NB4 (cell line): ENCODE results near the gene OR2M5.

ENCODE experiments used
- DNase-seq: peaks from one replicate; pipeline ENCODE4 v3.0.0; 2010; ENCODE audit warnings: low read depth
- H3K4me3 ChIP-seq: one replicate; pipeline ENCODE4 v1.5.1; 2011; ENCODE audit warnings: mild to moderate bottlenecking, low read depth, low read length, moderate library complexity
- CTCF ChIP-seq: IDR thresholded peaks from one replicate; pipeline ENCODE4 v1.5.1; 2012; ENCODE audit warnings: low read depth, low read length
- MAX ChIP-seq: IDR thresholded peaks from 2 replicates; pipeline ENCODE4 v1.6.1; 2011; ENCODE audit warnings: low read depth, low read length
- MYC ChIP-seq: IDR thresholded peaks from 2 replicates; pipeline ENCODE4 v1.6.1; 2011; ENCODE audit warnings: low read depth, low read length
- POLR2A ChIP-seq: IDR thresholded peaks from 2 replicates; pipeline ENCODE4 v1.6.1; 2011; ENCODE audit warnings: mild to moderate bottlenecking; ENCODE audit not compliant: insufficient read length; ENCODE audit errors: extremely low read depth

Gene OR2M5

GRCh38 chr1:248127653-248128052, 17.3 kb upstream of the OR2M5 start:
- no peak for DNase-seq
- H3K4me3 ChIP-seq: no peak overlapping the region
- TF ChIP-seq POLR2A (no peak), MYC (no peak), CTCF (no peak), MAX (no peak)

- TF ChIP-seq MYC: no peak
- TF ChIP-seq CTCF: no peak
- no peak for TF ChIP-seq MAX
- TF ChIP-seq POLR2A: no peak
- DNase-seq: no peak
- H3K4me3 ChIP-seq: no peak overlapping the region
Measured at GRCh38 chr1:248136811-248137210, 8.1 kb upstream of the OR2M5 start.

GRCh38 chr1:248140846-248141245, 4.1 kb upstream of the OR2M5 start:
- no peak for DNase-seq
- TF ChIP-seq CTCF (no peak), MYC (no peak), POLR2A (no peak), MAX (no peak)
- H3K4me3 ChIP-seq: no peak overlapping the region

GRCh38 chr1:248143311-248143710, 1.6 kb upstream of the OR2M5 start:
- DNase-seq: no peak
- H3K4me3 ChIP-seq: no peak overlapping the region
- no peak for TF ChIP-seq MYC
- no peak for TF ChIP-seq CTCF
- no peak for TF ChIP-seq MAX
- no peak for TF ChIP-seq POLR2A

- H3K4me3 ChIP-seq: no peak overlapping the region
- TF ChIP-seq MYC (no peak), POLR2A (no peak), CTCF (no peak), MAX (no peak)
- no peak for DNase-seq
Measured at GRCh38 chr1:248152056-248152827, 7.3 kb downstream of the OR2M5 start.
